Neuronal stem cell (in vitro differentiated cells): ENCODE measurements around the gene PROSER3.
A peak's percentile ranks its signal among the peaks of the same experiment; 100 is the strongest.

Experiments used
- DNase-seq: peaks from one replicate; pipeline ENCODE4 v3.0.0-alpha.2; 2013; ENCODE audit warnings: low spot score
- H2AFZ ChIP-seq: one replicate; pipeline ENCODE4 v1.6.1; 2013; ENCODE audit warnings: mild to moderate bottlenecking, low read length, inconsistent platforms
- H2AK5ac ChIP-seq: 2 replicates; pipeline ENCODE4 v1.6.1; 2013; ENCODE audit warnings: low read depth, mild to moderate bottlenecking, inconsistent platforms, low read length, moderate library complexity, mixed read lengths
- H2BK120ac ChIP-seq: 2 replicates; pipeline ENCODE4 v1.6.1; 2013; ENCODE audit warnings: low read depth, mild to moderate bottlenecking, inconsistent platforms, low read length, moderate library complexity, mixed read lengths
- H2BK12ac ChIP-seq: one replicate; pipeline ENCODE4 v1.6.1; 2013; ENCODE audit warnings: low read length, inconsistent platforms
- H2BK15ac ChIP-seq: 2 replicates; pipeline ENCODE4 v1.6.1; 2013; ENCODE audit warnings: mild to moderate bottlenecking, low read length, inconsistent platforms, mixed read lengths
- H2BK5ac ChIP-seq: one replicate; pipeline ENCODE4 v1.6.1; 2013; ENCODE audit warnings: inconsistent platforms, mild to moderate bottlenecking, low read length, moderate library complexity
- H3K14ac ChIP-seq: one replicate; pipeline ENCODE4 v1.6.1; 2013; ENCODE audit warnings: low read length, inconsistent platforms
- H3K18ac ChIP-seq: 2 replicates; pipeline ENCODE4 v1.6.1; 2013; ENCODE audit warnings: low read length, inconsistent platforms
- H3K23ac ChIP-seq: 2 replicates; pipeline ENCODE4 v1.6.1; 2013; ENCODE audit warnings: low read depth, mild to moderate bottlenecking, mixed read lengths, low read length, inconsistent platforms; ENCODE audit not compliant: poor library complexity
- H3K27ac ChIP-seq: replicated peaks from 3 replicates; pipeline ENCODE4 v1.5.1; 2013; ENCODE audit warnings: low read length, inconsistent platforms
- H3K27me3 ChIP-seq, 3 experiments: 2 replicates each; pipeline ENCODE4 v1.6.1; 2013; ENCODE audit warnings: low read length in 3 of 3, mild to moderate bottlenecking in 2 of 3, inconsistent platforms in 1 of 3, low read depth in 1 of 3, mixed read lengths in 1 of 3, moderate library complexity in 1 of 3; ENCODE audit not compliant: control insufficient read depth in 3 of 3, insufficient read depth in 3 of 3
- H3K36me3 ChIP-seq, 2 donors: replicated peaks in 1 of 2; 2 replicates each; pipeline ENCODE4 v1.6.1; 2013; ENCODE audit warnings: low read length in 2 of 2; ENCODE audit not compliant: control insufficient read depth in 2 of 2, insufficient read depth in 2 of 2
- H3K4ac ChIP-seq: 2 replicates; pipeline ENCODE4 v1.6.1; 2013; ENCODE audit warnings: inconsistent platforms, mild to moderate bottlenecking, low read length, moderate library complexity
- H3K4me1 ChIP-seq, 2 donors: 1 replicate in 1 of 2; 2 replicates in 1 of 2; pipeline ENCODE4 v1.6.1; 2013; ENCODE audit warnings: low read length in 2 of 2, low read depth in 1 of 2; ENCODE audit not compliant: control insufficient read depth in 2 of 2, insufficient read depth in 1 of 2
- H3K4me2 ChIP-seq: one replicate; pipeline ENCODE4 v1.6.1; 2013; ENCODE audit warnings: mild to moderate bottlenecking, low read length, inconsistent platforms; ENCODE audit not compliant: insufficient read depth, poor library complexity, severe bottlenecking
- H3K4me3 ChIP-seq, 2 donors: 2 replicates each; pipeline ENCODE4 v1.5.1; 2013; ENCODE audit warnings: low read length in 2 of 2, mild to moderate bottlenecking in 2 of 2, inconsistent platforms in 1 of 2, moderate library complexity in 1 of 2
- H3K79me1 ChIP-seq: one replicate; pipeline ENCODE4 v1.6.1; 2013; ENCODE audit warnings: low read depth, mild to moderate bottlenecking, inconsistent platforms, low read length, moderate library complexity
- H3K9ac ChIP-seq: one replicate; pipeline ENCODE4 v1.6.1; 2013; ENCODE audit warnings: mild to moderate bottlenecking, low read depth, low read length, inconsistent platforms; ENCODE audit not compliant: poor library complexity
- H3K9me3 ChIP-seq, 2 donors: replicated peaks in 1 of 2; 2 replicates each; pipeline versions ENCODE3 to v1.6.1; 2013; ENCODE audit warnings: low read length in 2 of 2, mild to moderate bottlenecking in 2 of 2, inconsistent platforms in 1 of 2, low read depth in 1 of 2, mixed read lengths in 1 of 2, moderate library complexity in 1 of 2; ENCODE audit not compliant: control insufficient read depth in 2 of 2, insufficient read depth in 1 of 2
- H4K8ac ChIP-seq: one replicate; pipeline ENCODE4 v1.6.1; 2013; ENCODE audit warnings: low read depth, mild to moderate bottlenecking, inconsistent platforms, low read length, moderate library complexity
- H4K91ac ChIP-seq: one replicate; pipeline ENCODE4 v1.6.1; 2013; ENCODE audit warnings: low read length, low read depth, mild to moderate bottlenecking, inconsistent platforms; ENCODE audit not compliant: poor library complexity
- WGBS, 2 donors: extraction: QIAGEN DNeasy Blood & Tissue Kit; methylation state at CpG; one replicate each; pipeline ENCODE4 v1.1.7; 2013; ENCODE audit warnings: missing lambda C conversion rate in 2 of 2, mixed read lengths in 1 of 2; ENCODE audit not compliant: insufficient read length in 2 of 2, insufficient replicate concordance in 1 of 2; ENCODE audit errors: extremely low coverage in 2 of 2; 5-methylcytosine and 5-hydroxymethylcytosine counted together

The PROSER3 gene

GRCh38 chr19:35731779-35732405, 26.1 kb upstream of the PROSER3 start:
- no peak overlapping the region for H4K91ac ChIP-seq
- no peak overlapping the region for H4K8ac ChIP-seq
- no peak overlapping the region for H2AFZ ChIP-seq
- H3K4ac ChIP-seq = no peak overlapping the region
- H3K79me1 ChIP-seq = peaks cover 15% of the 10 kb centered on the region
- no peak overlapping the region for H3K14ac ChIP-seq
- H3K36me3 ChIP-seq = peaks cover 74 to 98% of the 10 kb centered on the region in 2 donors
- H2BK5ac ChIP-seq = no peak overlapping the region
- H3K23ac ChIP-seq = peak overlapping the region; percentile 31
- H2BK120ac ChIP-seq = no peak overlapping the region
- DNase-seq = no peak
- no peak overlapping the region for H3K9ac ChIP-seq
- H3K4me2 ChIP-seq = no peak overlapping the region
- no peak overlapping the region for H3K18ac ChIP-seq
- no peak overlapping the region for H3K27ac ChIP-seq
- H3K9me3 ChIP-seq = no peaks in the 10 kb centered on the region
- no peaks in the 10 kb centered on the region for H3K27me3 ChIP-seq
- no peak overlapping the region for H2BK12ac ChIP-seq
- H2AK5ac ChIP-seq = no peak overlapping the region
- no CpG with 5 or more reads among the region's 21 CpGs for WGBS, 2 donors
- no peak overlapping the region for H2BK15ac ChIP-seq
- H3K4me3 ChIP-seq = no peak overlapping the region
- no peaks in the 10 kb centered on the region for H3K4me1 ChIP-seq

- Histone ChIP-seq H2BK120ac (no peak overlapping the region), H3K4ac (no peak overlapping the region), H3K27me3 (no peaks in the 10 kb centered on the region), H4K8ac (no peak overlapping the region), H3K4me1 (no peaks in the 10 kb centered on the region), H3K23ac (no peak overlapping the region), H3K79me1 (peaks cover 16% of the 10 kb centered on the region), H3K9me3 (no peaks in the 10 kb centered on the region), H3K4me2 (no peak overlapping the region), H3K14ac (peak overlapping the region; percentile 56), H3K4me3 (no peak overlapping the region), H2BK15ac (no peak overlapping the region), H2BK5ac (no peak overlapping the region), H3K27ac (no peak overlapping the region), H2AFZ (no peak overlapping the region), H3K9ac (peak overlapping the region; percentile 4), H2AK5ac (no peak overlapping the region), H4K91ac (no peak overlapping the region), H2BK12ac (no peak overlapping the region), H3K36me3 (peaks cover 73 to 98% of the 10 kb centered on the region in 2 donors), H3K18ac (no peak overlapping the region)
- no CpG with 5 or more reads among the region's 25 CpGs for WGBS, 2 donors
- no peak for DNase-seq
Measured at GRCh38 chr19:35732540-35733179, 25.3 kb upstream of the PROSER3 start.

DNA sequence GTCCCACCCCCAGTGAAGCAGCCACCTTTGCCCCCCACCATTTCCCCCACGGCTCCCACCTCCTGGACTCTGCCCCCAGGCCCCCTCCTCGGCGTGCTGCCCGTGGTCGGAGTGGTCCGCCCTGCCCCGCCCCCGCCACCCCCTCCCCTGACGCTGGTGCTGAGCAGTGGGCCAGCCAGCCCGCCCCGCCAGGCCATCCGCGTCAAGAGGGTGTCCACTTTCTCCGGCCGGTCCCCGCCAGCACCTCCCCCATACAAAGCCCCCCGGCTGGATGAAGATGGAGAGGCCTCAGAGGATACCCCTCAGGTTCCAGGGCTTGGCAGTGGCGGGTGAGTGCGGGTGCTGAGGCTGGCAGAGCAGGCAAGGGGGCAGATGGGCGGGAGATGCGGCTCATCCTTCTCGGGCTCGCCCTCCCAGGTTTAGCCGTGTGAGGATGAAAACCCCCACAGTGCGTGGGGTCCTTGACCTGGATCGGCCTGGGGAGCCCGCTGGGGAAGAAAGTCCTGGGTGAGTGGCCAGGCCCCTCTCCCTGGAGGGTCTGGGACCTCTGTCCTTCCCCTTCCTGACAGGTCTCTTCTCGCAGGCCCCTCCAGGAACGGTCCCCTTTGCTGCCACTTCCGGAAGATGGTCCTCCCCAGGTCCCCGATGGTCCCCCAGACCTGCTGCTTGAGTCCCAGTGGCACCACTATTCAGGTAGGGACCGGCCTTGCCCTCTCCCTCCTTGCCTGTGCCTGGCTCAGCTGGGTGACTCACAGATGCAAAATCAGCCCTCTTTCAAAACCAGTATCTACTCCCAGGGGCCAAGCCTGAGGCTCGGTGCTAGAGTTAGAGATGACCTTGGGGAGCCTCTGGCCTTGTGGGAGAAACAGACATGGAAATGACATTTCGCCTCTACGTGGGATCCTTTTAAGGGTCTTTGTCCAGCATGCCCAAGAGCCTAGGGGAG, 24.5 kb upstream of the PROSER3 start:
- H3K79me1 ChIP-seq = peaks cover 16% of the 10 kb centered on the region
- H3K14ac ChIP-seq = no peak overlapping the region
- no peak for DNase-seq
- peaks cover 74 to 98% of the 10 kb centered on the region in 2 donors for H3K36me3 ChIP-seq
- H4K91ac ChIP-seq = no peak overlapping the region
- no peak overlapping the region for H3K27ac ChIP-seq
- H3K9ac ChIP-seq = peak overlapping the region; percentile 60
- no peak overlapping the region for H2AFZ ChIP-seq
- no peak overlapping the region for H2AK5ac ChIP-seq
- H3K27me3 ChIP-seq = no peaks in the 10 kb centered on the region
- H2BK5ac ChIP-seq = peak overlapping the region; percentile 66
- H2BK15ac ChIP-seq = no peak overlapping the region
- peak overlapping the region; percentile 17 for H4K8ac ChIP-seq
- no peak overlapping the region for H2BK12ac ChIP-seq
- no peak overlapping the region for H3K4me3 ChIP-seq
- peak overlapping the region; percentile 20 for H3K23ac ChIP-seq
- H2BK120ac ChIP-seq = no peak overlapping the region
- H3K4me2 ChIP-seq = no peak overlapping the region
- no peak overlapping the region for H3K4ac ChIP-seq
- no CpG with 5 or more reads among the region's 35 CpGs for whole genome bisulfite sequencing, 2 donors
- H3K4me1 ChIP-seq = no peaks in the 10 kb centered on the region
- H3K9me3 ChIP-seq = no peaks in the 10 kb centered on the region
- no peak overlapping the region for H3K18ac ChIP-seq

- H2BK15ac ChIP-seq = no peak overlapping the region
- H3K79me1 ChIP-seq = peaks cover 13% of the 10 kb centered on the region
- no peak overlapping the region for H3K4me2 ChIP-seq
- DNase-seq = no peak
- peak overlapping the region; percentile 66 for H2BK5ac ChIP-seq
- no peak overlapping the region for H2AK5ac ChIP-seq
- H2BK12ac ChIP-seq = no peak overlapping the region
- no peak overlapping the region for H3K4ac ChIP-seq
- H2BK120ac ChIP-seq = peak overlapping the region; percentile 47
- no peak overlapping the region for H3K27ac ChIP-seq
- H4K8ac ChIP-seq = peak overlapping the region; percentile 43
- H3K4me1 ChIP-seq = no peaks in the 10 kb centered on the region
- no CpG with 5 or more reads among the region's 8 CpGs for WGBS, 2 donors
- H3K36me3 ChIP-seq = peaks cover 70 to 98% of the 10 kb centered on the region in 2 donors
- H3K14ac ChIP-seq = no peak overlapping the region
- H3K23ac ChIP-seq = peak overlapping the region; percentile 80
- H3K9me3 ChIP-seq = no peaks in the 10 kb centered on the region
- H4K91ac ChIP-seq = no peak overlapping the region
- H2AFZ ChIP-seq = no peak overlapping the region
- peak overlapping the region; percentile 70 for H3K9ac ChIP-seq
- H3K18ac ChIP-seq = no peak overlapping the region
- no peaks in the 10 kb centered on the region for H3K27me3 ChIP-seq
- H3K4me3 ChIP-seq = no peak overlapping the region
Measured at GRCh38 chr19:35734273-35734672, 23.7 kb upstream of the PROSER3 start.
